DND-41 (cell line): ENCODE data around the gene GHITM.

Experiments
- CTCF ChIP-seq: IDR thresholded peaks from 2 replicates; pipeline ENCODE4 v1.5.1; 2012; ENCODE audit warnings: borderline replicate concordance, low read length, moderate library complexity, mild to moderate bottlenecking; ENCODE audit not compliant: poor library complexity, severe bottlenecking; ENCODE audit errors: extremely low read depth
- EZH2 ChIP-seq: IDR thresholded peaks from 3 replicates; pipeline ENCODE4 v1.6.1; 2012; ENCODE audit warnings: borderline replicate concordance, low read depth, mild to moderate bottlenecking, moderate library complexity, low read length, inconsistent platforms; ENCODE audit not compliant: severe bottlenecking

- no peak for TF ChIP-seq CTCF
- TF ChIP-seq EZH2 = no peak
Measured at GRCh38 chr10:84188815-84189214, 49.5 kb downstream of the GHITM start.
